Endothelial cell of umbilical vein (primary cell): Measurements from ENCODE around the gene CIRBP. TPM values are rescaled to one million over a fixed set of nuclear protein-coding genes. Genes with fewer than 3 reads are reported as not detected.
A peak's percentile ranks its signal among the peaks of the same experiment; 100 is the strongest.

ENCODE experiments used
- BruUV-seq: library from RNA; stranded (reverse); fragments of 400-500 nt; replicated peaks from 2 replicates; lab custom pipeline; 2021; lab: Mats Ljungman, UMichigan
- CTCF ChIA-PET: fragments of 300-600, 350-600 bp; sonication (Branson Sonifier 250); formaldehyde crosslinking; loops from one replicate; lab custom pipeline; 2021; ENCODE audit warnings: antibody characterized with exemption, inconsistent platforms; lab: Charles Lee
- POLR2A ChIA-PET: fragments of 300-600, 350-600 bp; sonication (Branson Sonifier 250); formaldehyde crosslinking; loops from one replicate; lab custom pipeline; 2021; ENCODE audit warnings: antibody characterized with exemption, inconsistent platforms; lab: Charles Lee
- DNase-seq: peaks from one replicate; pipeline ENCODE4 v3.0.0-alpha.2; 2011; ENCODE audit warnings: low read depth, low spot score
- FAIRE-seq: peaks from 2 replicates; lab custom pipeline; 2011; peaks lifted over from hg19 to GRCh38; lab: Jason Lieb, UNC
- H2AFZ ChIP-seq: 2 replicates; pipeline ENCODE4 v1.6.0; 2012; ENCODE audit warnings: low read depth, low read length, control low read depth, inconsistent platforms
- H3K27ac ChIP-seq: 2 replicates; pipeline ENCODE4 v1.5.1; 2011; ENCODE audit warnings: low read depth, mild to moderate bottlenecking, control low read depth, low read length, moderate library complexity; ENCODE audit not compliant: insufficient read depth
- H3K27me3 ChIP-seq, 2 experiments: 2 replicates each; pipeline versions ENCODE4 v1.6.0 to v1.6.1; 2011; ENCODE audit warnings: low read length in 2 of 2, mixed read lengths in 1 of 2; ENCODE audit not compliant: control insufficient read depth in 2 of 2, insufficient read depth in 2 of 2
- H3K36me3 ChIP-seq, 2 experiments: 2 replicates in 1 of 2; 3 replicates in 1 of 2; pipeline ENCODE4 v1.5.1; 2011; ENCODE audit warnings: low read length in 2 of 2, mild to moderate bottlenecking in 1 of 2, moderate library complexity in 1 of 2; ENCODE audit not compliant: control insufficient read depth in 2 of 2, insufficient read depth in 2 of 2; ENCODE audit errors: extremely low read depth in 1 of 2
- H3K4me1 ChIP-seq: 3 replicates; pipeline ENCODE4 v1.5.1; 2011; ENCODE audit warnings: mild to moderate bottlenecking, low read length; ENCODE audit not compliant: control insufficient read depth, insufficient read depth; ENCODE audit errors: extremely low read depth
- H3K4me2 ChIP-seq: 2 replicates; pipeline ENCODE4 v1.6.1; 2011; ENCODE audit warnings: low read length, control low read depth, mixed read lengths; ENCODE audit not compliant: insufficient read depth
- H3K4me3 ChIP-seq, 3 experiments: fragments of 200-600 bp in 1 of 3; sonication (generic), shearing (Covaris generic) in 1 of 3; replicated peaks in 1 of 3; 2 replicates each; pipeline ENCODE4 v1.5.1; 2011 to 2016; ENCODE audit warnings: control low read depth in 3 of 3, low read length in 3 of 3, mild to moderate bottlenecking in 2 of 3, inconsistent platforms in 1 of 3, low read depth in 1 of 3, moderate library complexity in 1 of 3; ENCODE audit not compliant: insufficient read depth in 1 of 3
- H3K79me2 ChIP-seq: 2 replicates; pipeline ENCODE4 v1.6.0; 2012; ENCODE audit warnings: low read length, inconsistent platforms; ENCODE audit not compliant: control insufficient read depth, insufficient read depth
- H3K9ac ChIP-seq: replicated peaks from 2 replicates; pipeline ENCODE3; 2011; ENCODE audit warnings: low read length, control low read depth; ENCODE audit not compliant: insufficient read depth; ENCODE audit errors: extremely low read depth
- H3K9me1 ChIP-seq: replicated peaks from 3 replicates; pipeline ENCODE4 v1.6.0; 2011; ENCODE audit warnings: mild to moderate bottlenecking, low read length; ENCODE audit not compliant: control insufficient read depth, insufficient read depth; ENCODE audit errors: extremely low read depth
- H3K9me3 ChIP-seq: replicated peaks from 2 replicates; pipeline ENCODE4 v1.5.1; 2012; ENCODE audit warnings: low read length, inconsistent platforms; ENCODE audit not compliant: control insufficient read depth, insufficient read depth
- H4K20me1 ChIP-seq: replicated peaks from 2 replicates; pipeline ENCODE3; 2011; ENCODE audit warnings: mild to moderate bottlenecking, low read length; ENCODE audit not compliant: control insufficient read depth, insufficient read depth; ENCODE audit errors: extremely low read depth
- CTCF ChIP-seq, 2 donors: IDR thresholded peaks; 1 replicate in 1 of 2; 2 replicates in 1 of 2; pipeline ENCODE4 v1.5.1; 2011; ENCODE audit warnings: low read length in 2 of 2, mild to moderate bottlenecking in 2 of 2, moderate library complexity in 2 of 2, control low read depth in 1 of 2, inconsistent platforms in 1 of 2, low read depth in 1 of 2; ENCODE audit not compliant: insufficient read depth in 1 of 2; ENCODE audit errors: extremely low read depth in 1 of 2
- EZH2 ChIP-seq: IDR thresholded peaks from 2 replicates; pipeline ENCODE4 v1.6.1; 2012; ENCODE audit warnings: borderline replicate concordance, low read depth, mild to moderate bottlenecking, moderate library complexity, low read length, inconsistent platforms; ENCODE audit not compliant: severe bottlenecking
- FOS ChIP-seq: IDR thresholded peaks from 2 replicates; pipeline ENCODE4 v1.6.1; 2011; ENCODE audit warnings: mild to moderate bottlenecking, low read length, moderate library complexity, borderline replicate concordance; ENCODE audit not compliant: insufficient read depth
- GATA2 ChIP-seq: IDR thresholded peaks from 2 replicates; pipeline ENCODE4 v1.7.0; 2011; ENCODE audit warnings: low read depth, mild to moderate bottlenecking, moderate library complexity, mixed read lengths, low read length; ENCODE audit not compliant: insufficient read length, insufficient read depth
- JUN ChIP-seq: IDR thresholded peaks from 2 replicates; pipeline ENCODE4 v1.6.1; 2011; ENCODE audit warnings: borderline replicate concordance, low read depth; ENCODE audit not compliant: insufficient read length, insufficient read depth
- MAX ChIP-seq: IDR thresholded peaks from 2 replicates; pipeline ENCODE4 v1.6.1; 2011; ENCODE audit not compliant: insufficient read depth, insufficient read length
- MYC ChIP-seq: IDR thresholded peaks from one replicate; pipeline ENCODE4 v1.6.1; 2011; ENCODE audit warnings: mild to moderate bottlenecking, low read depth, low read length
- POLR2A ChIP-seq: IDR thresholded peaks from 2 replicates; pipeline ENCODE4 v1.6.1; 2012; ENCODE audit warnings: low read depth, mild to moderate bottlenecking, control low read depth, low read length
- POLR2AphosphoS5 ChIP-seq: IDR thresholded peaks from 2 replicates; pipeline ENCODE4 v1.6.1; 2012; ENCODE audit warnings: low read depth, mild to moderate bottlenecking, control low read depth, low read length, moderate library complexity; ENCODE audit not compliant: insufficient read depth
- dilution Hi-C: fragments of 300-500 bp; cut with MboI; formaldehyde crosslinking; loops from one replicate; pipeline ENCODE4 v1.15.0; 2019; ENCODE audit warnings: low sequenced_read_pairs; ENCODE audit not compliant: extremely low pct_ligation_motif_present
- intact Hi-C: fragments of 100-400 bp; cut with micrococcal nuclease; formaldehyde crosslinking; loops from one replicate; pipeline ENCODE4 v1.10.0; 2022
- polyA plus RNA-seq, 4 experiments: library from polyadenylated mRNA; depleted of rRNA in 3 of 4; stranded (reverse) in 3 of 4; unstranded in 1 of 4; fragments of >200 nt; gene quantifications; 2 replicates each; pipeline versions ENCODE4 v1.2.1 to v1.2.3, GENCODE V29; 2011 to 2012; ENCODE audit warnings: missing spikeins in 1 of 4
- total RNA-seq: library from RNA; stranded (reverse); gene quantifications from 2 replicates; pipeline ENCODE4 v1.2.3, GENCODE V29; 2021

The CIRBP gene
- total and polyA plus RNA-seq, 2 donors (not counting 3 experiments of a cell fraction or from before 2014, with no cell fraction given), result 225 to 439 TPM

GRCh38 chr19:1220976-1221903 is 47.9 kb upstream of the CIRBP start:
- CTCF ChIA-PET, result interaction anchor here (0.7 to 2.5 kb wide), 8 partner anchors 8 to 108 kb away, joined by 3 to 14 read pairs (median 5); partner anchors contain the start of genes ATP5F1D and CBARP
- Histone ChIP-seq H2AFZ (no peak overlapping the region), H3K27ac (no peak overlapping the region), H3K36me3 (peaks cover 5 to 20% of the 10 kb centered on the region in 2 experiments), H3K79me2 (peaks cover 25% of the 10 kb centered on the region), H3K4me3 (no peak overlapping the region), H4K20me1 (no peaks in the 10 kb centered on the region), H3K4me2 (no peak overlapping the region), H3K9me1 (no peaks in the 10 kb centered on the region), H3K9ac (no peak overlapping the region), H3K4me1 (no peaks in the 10 kb centered on the region), H3K27me3 (no peaks in the 10 kb centered on the region), H3K9me3 (no peaks in the 10 kb centered on the region)
- intact Hi-C loops (loop anchor here (1.0 kb wide), 2 partner anchors 19 to 45 kb away; no protein-coding TSS in a partner anchor), dilution Hi-C loops (no loop called here)
- no TSS peak for BruUV-seq
- POLR2A ChIA-PET, result no interaction called here
- FAIRE-seq, result peak; percentile 42
- DNase-seq, result peak; percentile 53
- TF ChIP-seq MYC (no peak), CTCF (IDR thresholded peaks at IDR 0.05; ENCODE audit: extremely low read depth in 1 of 2, insufficient read depth in 1 of 2, low read depth in 1 of 2, low read length in 2 of 2) (peak; percentile 64 to 85)

- no peaks in the 10 kb centered on the region for H3K9me3 ChIP-seq
- H3K9me1 ChIP-seq, result no peaks in the 10 kb centered on the region
- FAIRE-seq, result no peak
- no peaks in the 10 kb centered on the region for H3K27me3 ChIP-seq
- no peaks in the 10 kb centered on the region for H4K20me1 ChIP-seq
- no peak overlapping the region for H3K9ac ChIP-seq
- H3K4me1 ChIP-seq, result no peaks in the 10 kb centered on the region
- H3K4me2 ChIP-seq, result no peak overlapping the region
- peaks cover 5 to 20% of the 10 kb centered on the region in 2 experiments for H3K36me3 ChIP-seq
- BruUV-seq, result no TSS peak
- peaks cover 18% of the 10 kb centered on the region for H3K79me2 ChIP-seq
- intact Hi-C loops (loop anchor here (1.0 kb wide), 2 partner anchors 18 to 44 kb away; no protein-coding TSS in a partner anchor), dilution Hi-C loops (no loop called here)
- no peak for DNase-seq
- H3K27ac ChIP-seq, result no peak overlapping the region
- H2AFZ ChIP-seq, result no peak overlapping the region
- CTCF ChIA-PET, result interaction anchor here (0.7 to 2.5 kb wide), 5 partner anchors 9 to 109 kb away, joined by 3 to 14 read pairs (median 7); no protein-coding TSS in a partner anchor
- POLR2A ChIA-PET, result no interaction called here
- no peak overlapping the region for H3K4me3 ChIP-seq
- TF ChIP-seq GATA2, result no peak
- TF ChIP-seq EZH2, result no peak
- TF ChIP-seq POLR2AphosphoS5, result no peak
- TF ChIP-seq POLR2A, result no peak
- TF ChIP-seq MAX, result no peak
- no peak for TF ChIP-seq FOS
- no peak for TF ChIP-seq JUN
- TF ChIP-seq MYC, result no peak
- TF ChIP-seq CTCF (IDR thresholded peaks at IDR 0.05; ENCODE audit: extremely low read depth in 1 of 2, insufficient read depth in 1 of 2, low read depth in 1 of 2, low read length in 2 of 2), result no peak
These were observed 47.3 kb upstream of the CIRBP start for GRCh38 chr19:1221904-1222255.
